ENCODE results near the gene KRTAP4-11. TPM values are rescaled to one million over a fixed set of nuclear protein-coding genes. Genes with fewer than 3 reads are reported as not detected.
"Not testable (repeated sequence)": the region's sequence is repeated elsewhere in the genome, so short reads cannot be mapped to it uniquely, and the experiment has no call there.

The KRTAP4-11 gene
- total and polyA plus RNA-seq, 2 of the 13 experiments (the other 11 are each of a cell fraction or from before 2014, with no cell fraction given), result not detected

DNA sequence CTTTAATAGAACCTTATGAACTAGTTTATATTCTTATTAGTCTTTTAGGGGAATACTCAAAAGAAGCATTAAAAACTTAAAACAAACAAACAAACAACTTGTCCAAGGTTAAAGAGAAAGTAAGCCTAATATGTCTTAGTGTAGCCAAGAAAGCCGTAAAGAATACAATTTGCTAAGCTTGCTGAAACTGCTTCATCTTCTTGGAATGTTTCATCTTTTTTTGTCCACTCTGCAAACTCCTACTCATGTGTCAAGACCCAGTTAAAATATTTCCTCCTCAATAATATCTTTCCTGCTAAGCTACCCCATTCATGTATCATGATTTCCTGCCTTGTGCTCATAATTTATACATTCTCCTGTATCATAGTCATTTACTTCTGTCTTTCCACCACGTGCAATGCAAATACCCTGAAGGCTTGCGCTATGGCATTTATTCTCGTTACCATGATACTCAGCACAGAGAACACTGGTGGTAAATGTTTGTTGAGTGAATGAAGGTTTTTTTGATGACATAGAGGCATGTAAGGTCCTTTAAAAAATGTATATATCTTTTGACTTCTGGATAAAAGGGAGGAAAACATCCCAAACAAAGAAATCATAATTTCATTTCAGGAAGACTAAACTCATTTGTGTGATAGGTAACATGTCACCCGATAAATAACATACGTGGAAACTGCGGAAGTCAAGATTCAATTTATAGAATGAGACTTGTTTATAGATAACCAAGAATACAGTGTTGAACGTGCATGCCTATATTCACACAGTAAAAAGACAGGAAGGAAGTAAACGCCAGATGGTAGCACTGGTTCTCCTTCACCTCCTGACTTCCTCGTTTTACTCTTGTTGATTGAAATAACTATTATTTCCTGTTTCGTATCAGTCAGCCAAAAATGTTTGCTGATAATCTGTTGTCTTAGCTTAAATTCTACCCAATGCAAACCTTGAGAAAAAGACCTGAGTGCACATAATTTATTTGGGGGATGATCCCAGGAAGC lies 1.8 kb upstream of the KRTAP4-11 start:
- H2AFZ ChIP-seq (ENCODE audit: low read length); H3K4me3 ChIP-seq (replicated peaks in 1 of 3; ENCODE audit: insufficient read depth in 1 of 3, low read depth in 2 of 3, low read length in 3 of 3); POLR2A ChIA-PET; DNase-seq (ENCODE audit: low spot score); intact Hi-C loops (cut with micrococcal nuclease; ENCODE audit: unreplicated experiment); H3K4me2 ChIP-seq (ENCODE audit: low read depth, low read length); H3K4me1 ChIP-seq (ENCODE audit: insufficient read depth, low read length); H3K27me3 ChIP-seq (ENCODE audit: control insufficient read depth in 1 of 2, insufficient read depth in 2 of 2, low read length in 2 of 2); H3K36me3 ChIP-seq (replicated peaks in 1 of 2; ENCODE audit: control insufficient read depth in 1 of 2, insufficient read depth in 2 of 2, low read length in 2 of 2); FAIRE-seq; BruUV-seq (replicated peaks); H3K9ac ChIP-seq (ENCODE audit: insufficient read depth, low read depth, low read length); CTCF ChIA-PET (ENCODE audit: low intra/inter-chr PET ratio, low total read pairs); ATAC-seq; H3K9me3 ChIP-seq (ENCODE audit: low read length); in situ Hi-C loops (cut with HindIII; ENCODE audit: extremely low pct_ligation_motif_present, low pct_unique_long_range_greater_than_20kb); H4K20me1 ChIP-seq (ENCODE audit: insufficient read depth, low read length); H3K79me2 ChIP-seq (ENCODE audit: insufficient read depth, low read length); H3K27ac ChIP-seq (ENCODE audit: extremely low read length, insufficient read depth, low read length): not testable (repeated sequence)
- WGBS (ENCODE audit: low lambda C conversion rate), result 47% methylated on average over 11 of the region's 11 CpGs
- 0 out of 4 replicates have a peak, but pooled peaks of 1 of the 2 experiments have one; percentile 0 for TF ChIP-seq MAFK (conservative IDR thresholded peaks at IDR 0.05 in 1 of 2, IDR thresholded peaks at IDR 0.05 in 1 of 2; ENCODE audit: low read length in 2 of 2)

DNA sequence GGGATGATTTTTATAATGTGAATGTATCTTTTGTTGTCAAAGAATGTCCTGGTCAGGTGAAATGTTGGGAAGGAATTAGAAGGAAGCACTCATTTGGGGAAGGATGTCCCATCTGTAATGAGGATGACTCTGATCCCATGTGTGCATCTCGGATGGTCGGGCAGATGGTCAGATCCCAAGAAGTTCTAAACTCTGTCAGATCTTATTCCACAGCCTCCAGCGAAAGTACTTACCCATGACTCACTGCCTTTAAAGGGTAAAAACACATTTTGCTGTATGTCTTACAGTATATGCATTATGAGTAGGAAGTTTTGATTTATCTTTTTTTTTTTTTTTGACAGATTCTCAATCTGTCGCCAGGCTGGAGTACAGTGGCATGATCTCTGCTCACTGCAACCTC lies 548 bp upstream of the KRTAP4-11 start:
- Histone ChIP-seq H3K36me3 (replicated peaks in 1 of 2; ENCODE audit: control insufficient read depth in 1 of 2, insufficient read depth in 2 of 2, low read length in 2 of 2) (no peaks in the 10 kb centered on the region), H3K4me2 (ENCODE audit: low read depth, low read length) (no peak overlapping the region), H2AFZ (ENCODE audit: low read length) (no peak overlapping the region), H3K9me3 (ENCODE audit: low read length) (no peaks in the 10 kb centered on the region), H3K4me1 (ENCODE audit: insufficient read depth, low read length) (no peaks in the 10 kb centered on the region), H3K4me3 (replicated peaks in 1 of 3; ENCODE audit: insufficient read depth in 1 of 3, low read depth in 2 of 3, low read length in 3 of 3) (no peak overlapping the region), H3K27ac (ENCODE audit: extremely low read length, insufficient read depth, low read length) (no peak overlapping the region), H3K9ac (ENCODE audit: insufficient read depth, low read depth, low read length) (no peak overlapping the region), H3K27me3 (ENCODE audit: control insufficient read depth in 1 of 2, insufficient read depth in 2 of 2, low read length in 2 of 2) (peaks cover 0 to 4% of the 10 kb centered on the region in 2 experiments; a peak in 2 of 5 replicates), H3K79me2 (ENCODE audit: insufficient read depth, low read length) (no peaks in the 10 kb centered on the region), H4K20me1 (ENCODE audit: insufficient read depth, low read length) (no peaks in the 10 kb centered on the region)
- no TSS peak for BruUV-seq (replicated peaks)
- FAIRE-seq, result no peak
- ChIA-PET POLR2A (no interaction called here), CTCF (ENCODE audit: low intra/inter-chr PET ratio, low total read pairs) (no interaction called here)
- no peak for ATAC-seq
- WGBS (ENCODE audit: low lambda C conversion rate), result 60% methylated on average over 4 of the region's 4 CpGs
- no peak for DNase-seq (ENCODE audit: low spot score)
- intact Hi-C loops (cut with micrococcal nuclease; ENCODE audit: unreplicated experiment) (no loop called here), in situ Hi-C loops (cut with HindIII; ENCODE audit: extremely low pct_ligation_motif_present, low pct_unique_long_range_greater_than_20kb) (no loop called here)
- no peak for TF ChIP-seq HDAC2 (CRISPR knock-in tag; IDR thresholded peaks at IDR 0.05)
- TF ChIP-seq MED13 (CRISPR knock-in tag; IDR thresholded peaks at IDR 0.05), result no peak
- TF ChIP-seq ZNF572 (CRISPR knock-in tag; IDR thresholded peaks at IDR 0.05), result no peak
- TF ChIP-seq ZSCAN31 (CRISPR knock-in tag; IDR thresholded peaks at IDR 0.05; ENCODE audit: low read depth), result no peak
- no peak for TF ChIP-seq GABPB1 (CRISPR knock-in tag; IDR thresholded peaks at IDR 0.05)
- no peak for TF ChIP-seq ARHGAP35 (CRISPR knock-in tag; IDR thresholded peaks at IDR 0.05; ENCODE audit: borderline replicate concordance)
- TF ChIP-seq, protein P1, sequence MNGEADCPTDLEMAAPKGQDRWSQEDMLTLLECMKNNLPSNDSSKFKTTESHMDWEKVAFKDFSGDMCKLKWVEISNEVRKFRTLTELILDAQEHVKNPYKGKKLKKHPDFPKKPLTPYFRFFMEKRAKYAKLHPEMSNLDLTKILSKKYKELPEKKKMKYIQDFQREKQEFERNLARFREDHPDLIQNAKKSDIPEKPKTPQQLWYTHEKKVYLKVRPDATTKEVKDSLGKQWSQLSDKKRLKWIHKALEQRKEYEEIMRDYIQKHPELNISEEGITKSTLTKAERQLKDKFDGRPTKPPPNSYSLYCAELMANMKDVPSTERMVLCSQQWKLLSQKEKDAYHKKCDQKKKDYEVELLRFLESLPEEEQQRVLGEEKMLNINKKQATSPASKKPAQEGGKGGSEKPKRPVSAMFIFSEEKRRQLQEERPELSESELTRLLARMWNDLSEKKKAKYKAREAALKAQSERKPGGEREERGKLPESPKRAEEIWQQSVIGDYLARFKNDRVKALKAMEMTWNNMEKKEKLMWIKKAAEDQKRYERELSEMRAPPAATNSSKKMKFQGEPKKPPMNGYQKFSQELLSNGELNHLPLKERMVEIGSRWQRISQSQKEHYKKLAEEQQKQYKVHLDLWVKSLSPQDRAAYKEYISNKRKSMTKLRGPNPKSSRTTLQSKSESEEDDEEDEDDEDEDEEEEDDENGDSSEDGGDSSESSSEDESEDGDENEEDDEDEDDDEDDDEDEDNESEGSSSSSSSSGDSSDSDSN (CRISPR knock-in tag; IDR thresholded peaks at IDR 0.05), result no peak
- TF ChIP-seq, protein P2, sequence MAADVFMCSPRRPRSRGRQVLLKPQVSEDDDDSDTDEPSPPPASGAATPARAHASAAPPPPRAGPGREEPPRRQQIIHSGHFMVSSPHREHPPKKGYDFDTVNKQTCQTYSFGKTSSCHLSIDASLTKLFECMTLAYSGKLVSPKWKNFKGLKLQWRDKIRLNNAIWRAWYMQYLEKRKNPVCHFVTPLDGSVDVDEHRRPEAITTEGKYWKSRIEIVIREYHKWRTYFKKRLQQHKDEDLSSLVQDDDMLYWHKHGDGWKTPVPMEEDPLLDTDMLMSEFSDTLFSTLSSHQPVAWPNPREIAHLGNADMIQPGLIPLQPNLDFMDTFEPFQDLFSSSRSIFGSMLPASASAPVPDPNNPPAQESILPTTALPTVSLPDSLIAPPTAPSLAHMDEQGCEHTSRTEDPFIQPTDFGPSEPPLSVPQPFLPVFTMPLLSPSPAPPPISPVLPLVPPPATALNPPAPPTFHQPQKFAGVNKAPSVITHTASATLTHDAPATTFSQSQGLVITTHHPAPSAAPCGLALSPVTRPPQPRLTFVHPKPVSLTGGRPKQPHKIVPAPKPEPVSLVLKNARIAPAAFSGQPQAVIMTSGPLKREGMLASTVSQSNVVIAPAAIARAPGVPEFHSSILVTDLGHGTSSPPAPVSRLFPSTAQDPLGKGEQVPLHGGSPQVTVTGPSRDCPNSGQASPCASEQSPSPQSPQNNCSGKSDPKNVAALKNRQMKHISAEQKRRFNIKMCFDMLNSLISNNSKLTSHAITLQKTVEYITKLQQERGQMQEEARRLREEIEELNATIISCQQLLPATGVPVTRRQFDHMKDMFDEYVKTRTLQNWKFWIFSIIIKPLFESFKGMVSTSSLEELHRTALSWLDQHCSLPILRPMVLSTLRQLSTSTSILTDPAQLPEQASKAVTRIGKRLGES (CRISPR knock-in tag; IDR thresholded peaks at IDR 0.05; ENCODE audit: borderline replicate concordance), result no peak
- no peak for TF ChIP-seq ZNF652 (CRISPR knock-in tag; IDR thresholded peaks at IDR 0.05; ENCODE audit: borderline replicate concordance, low read depth)
- TF ChIP-seq MTA1 (CRISPR knock-in tag; IDR thresholded peaks at IDR 0.05; ENCODE audit: borderline replicate concordance), result no peak
- no peak for TF ChIP-seq RBM39 (IDR thresholded peaks at IDR 0.05; ENCODE audit: low read depth, low read length, poor library complexity, severe bottlenecking)
